Skeletal muscle tissue (tissue), 4 donors: Measurements from ENCODE around the gene RBMS3. TPM values are rescaled to one million over a fixed set of nuclear protein-coding genes. Genes with fewer than 3 reads are reported as not detected.

ENCODE experiments used
- H3K27ac ChIP-seq: one replicate; pipeline ENCODE4 v1.7.0; 2013; ENCODE audit warnings: mild to moderate bottlenecking, low read depth, low read length, inconsistent platforms
- H3K27me3 ChIP-seq, 3 donors: one replicate each; pipeline ENCODE4 v1.7.0; 2013; ENCODE audit warnings: low read length in 3 of 3; ENCODE audit not compliant: control insufficient read depth in 3 of 3, insufficient read depth in 3 of 3
- H3K36me3 ChIP-seq, 3 donors: one replicate each; pipeline ENCODE4 v1.7.0; 2013; ENCODE audit warnings: low read length in 3 of 3; ENCODE audit not compliant: control insufficient read depth in 3 of 3, insufficient read depth in 3 of 3
- H3K4me1 ChIP-seq, 3 donors: one replicate each; pipeline ENCODE4 v1.7.0; 2013; ENCODE audit warnings: low read length in 3 of 3, mild to moderate bottlenecking in 3 of 3; ENCODE audit not compliant: control insufficient read depth in 3 of 3, insufficient read depth in 3 of 3
- H3K4me3 ChIP-seq, 3 donors: one replicate each; pipeline ENCODE4 v1.7.0; 2013; ENCODE audit warnings: low read length in 3 of 3
- H3K9ac ChIP-seq, 3 donors: one replicate each; pipeline ENCODE4 v1.7.0; 2013; ENCODE audit warnings: low read length in 3 of 3, mild to moderate bottlenecking in 3 of 3, moderate library complexity in 2 of 3, low read depth in 1 of 3
- H3K9me3 ChIP-seq, 3 donors: one replicate each; pipeline ENCODE4 v1.7.0; 2013; ENCODE audit warnings: low read length in 3 of 3; ENCODE audit not compliant: control insufficient read depth in 3 of 3
- total RNA-seq: library from RNA; depleted of rRNA; stranded (reverse); fragments of >200 nt; gene quantifications from one replicate; pipeline ENCODE4 v1.2.3, GENCODE V29; 2014
- donor health status: Osteomylitis.

Gene RBMS3
- total RNA-seq, 1 donor from 2014 or later, result 79.9 TPM

GRCh38 chr3:29899021-29899420, 618.1 kb downstream of the RBMS3 start:
- Histone ChIP-seq H3K4me3 (no peak overlapping the region), H3K9ac (no peak overlapping the region), H3K36me3 (peaks cover 0 to 6% (median 0%) of the 10 kb centered on the region in 3 donors), H3K9me3 (no peaks in the 10 kb centered on the region), H3K27ac (no peak overlapping the region), H3K4me1 (no peaks in the 10 kb centered on the region), H3K27me3 (no peaks in the 10 kb centered on the region)

GRCh38 chr3:29901097-29901496, 620.2 kb downstream of the RBMS3 start:
- Histone ChIP-seq H3K4me3 (no peak overlapping the region), H3K9ac (no peak overlapping the region), H3K4me1 (no peaks in the 10 kb centered on the region), H3K9me3 (no peaks in the 10 kb centered on the region), H3K27ac (no peak overlapping the region), H3K36me3 (peaks cover 0 to 6% (median 0%) of the 10 kb centered on the region in 3 donors), H3K27me3 (no peaks in the 10 kb centered on the region)

GRCh38 chr3:29903600-29903999, 622.7 kb downstream of the RBMS3 start:
- Histone ChIP-seq H3K27ac (no peak overlapping the region), H3K4me1 (no peaks in the 10 kb centered on the region), H3K9me3 (no peaks in the 10 kb centered on the region), H3K27me3 (no peaks in the 10 kb centered on the region), H3K4me3 (no peak overlapping the region), H3K9ac (no peak overlapping the region), H3K36me3 (no peaks in the 10 kb centered on the region)

- Histone ChIP-seq H3K4me1 (no peaks in the 10 kb centered on the region), H3K4me3 (no peak overlapping the region), H3K9ac (no peak overlapping the region), H3K27me3 (no peaks in the 10 kb centered on the region), H3K9me3 (no peaks in the 10 kb centered on the region), H3K27ac (no peak overlapping the region), H3K36me3 (no peaks in the 10 kb centered on the region)
Observed at GRCh38 chr3:29906906-29907305, 626.0 kb downstream of the RBMS3 start.

GRCh38 chr3:29912600-29913288, 631.9 kb downstream of the RBMS3 start:
- H3K27me3 ChIP-seq, result no peaks in the 10 kb centered on the region
- no peak overlapping the region for H3K9ac ChIP-seq
- H3K36me3 ChIP-seq, result no peaks in the 10 kb centered on the region
- no peaks in the 10 kb centered on the region for H3K4me1 ChIP-seq
- no peak overlapping the region for H3K4me3 ChIP-seq
- no peak overlapping the region for H3K27ac ChIP-seq
- peaks cover 0 to 2% (median 0%) of the 10 kb centered on the region in 3 donors for H3K9me3 ChIP-seq

GRCh38 chr3:29914861-29915524, 634.1 kb downstream of the RBMS3 start:
- H3K27ac ChIP-seq, result no peak overlapping the region
- H3K27me3 ChIP-seq, result no peaks in the 10 kb centered on the region
- H3K4me3 ChIP-seq, result no peak overlapping the region
- no peak overlapping the region for H3K9ac ChIP-seq
- peaks cover 0 to 2% (median 0%) of the 10 kb centered on the region in 3 donors for H3K9me3 ChIP-seq
- no peaks in the 10 kb centered on the region for H3K4me1 ChIP-seq
- H3K36me3 ChIP-seq, result no peaks in the 10 kb centered on the region

GRCh38 chr3:29919571-29919970, 638.7 kb downstream of the RBMS3 start:
- no peaks in the 10 kb centered on the region for H3K27me3 ChIP-seq
- no peak overlapping the region for H3K4me3 ChIP-seq
- H3K4me1 ChIP-seq, result peaks cover 0 to 2% (median 0%) of the 10 kb centered on the region in 3 donors
- no peaks in the 10 kb centered on the region for H3K36me3 ChIP-seq
- no peak overlapping the region for H3K9ac ChIP-seq
- H3K27ac ChIP-seq, result no peak overlapping the region
- no peaks in the 10 kb centered on the region for H3K9me3 ChIP-seq

- H3K4me1 ChIP-seq, result peaks cover 0 to 2% (median 0%) of the 10 kb centered on the region in 3 donors
- H3K36me3 ChIP-seq, result no peaks in the 10 kb centered on the region
- H3K9ac ChIP-seq, result no peak overlapping the region
- H3K9me3 ChIP-seq, result no peaks in the 10 kb centered on the region
- H3K4me3 ChIP-seq, result no peak overlapping the region
- no peaks in the 10 kb centered on the region for H3K27me3 ChIP-seq
- H3K27ac ChIP-seq, result no peak overlapping the region
Observed at GRCh38 chr3:29922992-29923746, 642.3 kb downstream of the RBMS3 start.

- peaks cover 0 to 2% (median 0%) of the 10 kb centered on the region in 3 donors for H3K4me1 ChIP-seq
- H3K9me3 ChIP-seq, result no peaks in the 10 kb centered on the region
- H3K27ac ChIP-seq, result no peak overlapping the region
- H3K36me3 ChIP-seq, result no peaks in the 10 kb centered on the region
- H3K27me3 ChIP-seq, result no peaks in the 10 kb centered on the region
- no peak overlapping the region for H3K4me3 ChIP-seq
- H3K9ac ChIP-seq, result no peak overlapping the region
Observed at GRCh38 chr3:29924783-29925561, 644.1 kb downstream of the RBMS3 start.
